Amniotic stem cell (primary cell): ENCODE measurements around the gene ACTA2.
"Not testable (repeated sequence)": the region's sequence is repeated elsewhere in the genome, so short reads cannot be mapped to it uniquely, and the experiment has no call there.

Experiments
- DNase-seq: peaks from one replicate; lab custom pipeline; 2025; lab: John Stamatoyannopoulos, UW

The ACTA2 gene

GRCh38 chr10:88949912-88950837, 2.4 kb downstream of the ACTA2 start:
- no peak for DNase-seq

DNA sequence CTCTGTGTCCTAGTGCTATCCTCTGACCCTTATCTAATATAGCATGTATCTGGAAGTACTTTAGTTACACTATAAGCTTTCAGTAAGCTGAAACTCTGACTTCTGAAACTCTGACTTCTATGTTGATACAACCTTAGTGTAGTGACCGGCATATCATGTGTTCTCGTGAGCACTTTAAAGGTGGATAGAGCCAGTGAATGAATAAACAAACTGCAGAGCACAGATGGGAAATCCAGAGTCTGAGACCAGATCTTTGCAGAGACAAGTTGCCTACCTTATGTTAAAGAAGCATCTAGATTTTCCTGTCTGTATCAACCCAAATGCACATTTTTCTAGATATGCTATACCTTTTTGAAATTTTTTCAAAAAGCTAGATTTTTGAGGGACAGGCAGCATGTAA, 3.5 kb downstream of the ACTA2 start:
- no peak for DNase-seq

GRCh38 chr10:88946965-88947590, 5.5 kb downstream of the ACTA2 start:
- no peak for DNase-seq

DNA sequence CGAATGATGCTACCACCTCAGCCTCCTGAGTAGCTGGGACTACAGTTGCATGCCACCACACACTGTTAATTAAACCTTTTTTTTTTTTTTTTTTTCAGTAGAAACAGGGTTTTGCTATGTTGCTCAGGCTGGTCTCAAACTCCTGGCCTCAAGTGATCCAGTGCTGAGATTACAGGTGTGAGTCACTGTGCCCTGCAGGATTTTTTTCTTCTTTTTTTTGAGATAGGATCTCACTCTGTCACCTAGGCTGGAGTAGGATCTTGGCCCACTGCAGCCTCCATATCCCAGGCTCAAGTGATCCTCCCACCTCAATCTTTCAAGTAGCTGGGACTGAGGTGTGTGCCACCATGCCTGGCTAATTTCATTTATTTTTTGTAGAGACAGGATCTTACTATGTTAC, 6.4 kb downstream of the ACTA2 start:
- DNase-seq: no peak

GRCh38 chr10:88944813-88945212, 7.8 kb downstream of the ACTA2 start:
- DNase-seq: no peak

DNA sequence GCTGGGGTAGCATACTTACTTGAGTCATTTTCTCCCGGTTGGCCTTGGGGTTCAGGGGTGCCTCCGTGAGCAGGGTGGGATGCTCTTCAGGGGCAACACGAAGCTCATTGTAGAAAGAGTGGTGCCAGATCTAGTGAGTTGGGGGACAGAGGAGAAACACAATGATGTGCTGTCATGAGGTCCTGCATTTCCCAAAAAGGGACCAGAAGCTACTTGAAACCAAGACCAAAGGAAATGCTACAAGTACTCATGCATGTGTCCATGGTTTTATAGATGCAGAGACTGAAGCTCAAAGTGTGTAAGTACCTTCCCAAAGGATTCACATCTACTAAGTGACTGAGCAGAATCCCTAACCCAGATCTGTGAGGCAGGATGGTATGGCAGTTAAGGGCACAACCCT, 8.8 kb downstream of the ACTA2 start:
- DNase-seq: no peak

DNA sequence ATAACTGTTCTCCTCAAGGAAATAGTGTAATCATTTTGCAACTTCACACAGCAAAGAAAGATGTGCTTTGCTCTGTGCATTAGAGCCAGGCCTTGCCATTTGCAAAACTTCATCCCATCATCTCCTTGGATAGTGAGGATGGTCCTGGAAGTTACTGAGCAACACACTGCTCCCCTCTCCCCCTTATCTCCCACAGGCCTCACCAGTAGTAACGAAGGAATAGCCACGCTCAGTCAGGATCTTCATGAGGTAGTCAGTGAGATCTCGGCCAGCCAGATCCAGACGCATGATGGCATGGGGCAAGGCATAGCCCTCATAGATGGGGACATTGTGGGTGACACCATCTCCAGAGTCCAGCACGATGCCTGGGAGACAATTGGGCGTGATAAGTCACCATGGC, 11.5 kb downstream of the ACTA2 start:
- no peak for DNase-seq

DNA sequence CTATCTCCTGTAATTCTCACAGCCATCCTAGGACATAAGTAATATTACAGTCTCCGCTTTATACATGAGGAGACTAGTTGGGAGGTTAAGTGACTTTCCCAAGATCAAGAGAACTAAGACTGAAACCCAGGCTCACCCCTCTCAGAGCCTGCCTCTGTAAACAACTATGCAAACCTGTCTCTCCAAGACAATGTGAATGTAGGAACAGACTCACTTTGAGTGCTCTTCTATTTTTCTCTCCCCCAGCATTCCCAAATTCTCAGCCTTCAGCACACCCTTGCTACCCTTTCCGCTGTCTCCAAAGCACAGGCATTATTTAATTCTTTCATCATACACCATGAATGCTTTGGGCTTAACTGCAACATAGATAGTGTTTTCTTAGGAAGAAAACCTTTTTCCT, 13.6 kb downstream of the ACTA2 start:
- no peak for DNase-seq

DNA sequence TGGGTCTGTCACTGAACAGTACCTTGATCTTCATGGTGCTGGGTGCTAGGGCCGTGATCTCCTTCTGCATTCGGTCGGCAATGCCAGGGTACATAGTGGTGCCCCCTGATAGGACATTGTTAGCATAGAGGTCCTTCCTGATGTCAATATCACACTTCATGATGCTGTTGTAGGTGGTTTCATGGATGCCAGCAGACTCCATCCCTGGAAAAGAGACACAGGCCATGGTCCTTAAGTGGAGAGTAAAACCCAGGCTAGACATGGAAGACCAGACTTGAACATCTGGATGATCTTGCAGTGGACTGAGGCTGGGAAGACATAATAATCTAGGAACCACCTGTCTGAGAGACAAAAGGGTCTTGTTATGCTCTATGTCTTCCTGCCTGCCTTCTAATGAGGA, 14.5 kb downstream of the ACTA2 start:
- DNase-seq: no peak

DNA sequence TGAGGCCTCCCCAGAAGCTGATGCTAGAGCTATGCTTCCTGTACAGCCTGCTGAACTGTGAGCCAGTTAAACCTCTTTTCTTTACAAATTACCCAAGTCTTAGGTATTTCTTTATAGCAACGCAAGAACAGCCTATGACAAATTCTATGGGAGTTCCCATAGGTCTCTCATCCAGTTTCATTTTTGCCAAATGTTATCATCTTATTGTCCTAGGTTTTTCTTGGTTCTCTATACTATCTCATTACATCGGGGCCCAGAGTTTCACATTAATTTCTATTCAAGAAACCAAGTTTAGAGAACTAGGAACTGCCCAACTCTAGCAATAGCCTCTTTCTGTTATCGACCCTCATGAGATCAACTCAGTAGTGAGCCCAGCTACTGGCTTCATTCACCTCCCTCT, 15.9 kb downstream of the ACTA2 start:
- no peak for DNase-seq

DNA sequence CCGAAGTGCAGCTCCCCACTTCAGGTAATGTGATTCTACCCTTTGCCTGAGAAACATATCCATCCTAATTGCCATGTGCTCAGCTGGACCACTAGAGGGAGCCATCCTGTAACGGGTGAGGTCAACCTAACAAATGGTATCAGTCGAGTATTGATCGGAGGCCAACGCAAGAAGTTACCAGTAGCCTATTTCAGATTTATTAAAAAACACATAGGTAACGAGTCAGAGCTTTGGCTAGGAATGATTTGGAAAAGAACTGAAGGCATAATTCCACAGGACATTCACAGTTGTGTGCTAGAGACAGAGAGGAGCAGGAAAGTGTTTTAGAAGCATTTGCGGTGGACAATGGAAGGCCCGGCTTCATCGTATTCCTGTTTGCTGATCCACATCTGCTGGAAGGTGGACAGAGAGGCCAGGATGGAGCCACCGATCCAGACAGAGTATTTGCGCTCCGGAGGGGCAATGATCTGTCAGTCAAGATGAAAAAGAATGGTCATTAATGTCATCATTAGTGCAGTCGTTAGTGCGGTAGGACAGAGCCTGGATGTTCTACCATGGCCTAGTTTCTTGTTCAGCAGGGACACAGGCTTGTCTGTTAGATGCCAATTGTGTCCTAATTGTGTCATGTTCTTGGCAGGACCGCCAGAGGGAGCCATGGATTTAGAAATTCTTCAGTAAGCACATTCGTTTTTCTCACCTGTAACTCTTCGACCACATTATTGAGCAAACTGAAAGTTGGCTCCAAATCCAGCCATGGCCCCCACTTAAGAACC, 17.5 kb downstream of the ACTA2 start:
- DNase-seq: peak; percentile 47

GRCh38 chr10:88933564-88933963, 19.0 kb downstream of the ACTA2 start:
- no peak for DNase-seq

GRCh38 chr10:88932539-88933256, 19.9 kb downstream of the ACTA2 start:
- DNase-seq: peak; percentile 93

GRCh38 chr10:88932029-88932428, 20.5 kb downstream of the ACTA2 start:
- DNase-seq: not testable (repeated sequence)

- DNase-seq: no peak
These were observed 21.0 kb downstream of the ACTA2 start for GRCh38 chr10:88931548-88931947.

DNA sequence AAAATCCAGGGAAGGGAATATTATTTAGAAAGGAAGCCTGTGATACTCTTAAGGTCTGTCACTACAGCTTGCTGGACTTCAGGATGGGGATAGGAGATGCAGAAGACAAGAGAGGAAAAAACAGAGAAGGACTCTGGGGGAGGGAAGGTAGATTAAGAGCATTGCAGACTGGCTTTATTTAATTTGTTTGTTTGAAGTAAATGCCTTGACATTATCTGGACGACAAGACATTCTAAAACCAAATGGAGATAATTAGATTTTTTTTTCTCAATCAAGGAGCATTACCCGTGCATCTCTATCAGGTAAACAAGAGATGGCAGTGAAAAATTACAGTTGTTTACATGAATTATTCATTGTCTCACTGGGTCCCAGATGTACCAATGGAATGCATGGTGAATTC, 24.3 kb downstream of the ACTA2 start:
- no peak for DNase-seq

GRCh38 chr10:88927416-88927690, 25.2 kb downstream of the ACTA2 start:
- DNase-seq: no peak

- DNase-seq: no peak
These were observed 25.8 kb downstream of the ACTA2 start for GRCh38 chr10:88926566-88927415.

- no peak for DNase-seq
These were observed 29.1 kb downstream of the ACTA2 start for GRCh38 chr10:88923520-88923919.

DNA sequence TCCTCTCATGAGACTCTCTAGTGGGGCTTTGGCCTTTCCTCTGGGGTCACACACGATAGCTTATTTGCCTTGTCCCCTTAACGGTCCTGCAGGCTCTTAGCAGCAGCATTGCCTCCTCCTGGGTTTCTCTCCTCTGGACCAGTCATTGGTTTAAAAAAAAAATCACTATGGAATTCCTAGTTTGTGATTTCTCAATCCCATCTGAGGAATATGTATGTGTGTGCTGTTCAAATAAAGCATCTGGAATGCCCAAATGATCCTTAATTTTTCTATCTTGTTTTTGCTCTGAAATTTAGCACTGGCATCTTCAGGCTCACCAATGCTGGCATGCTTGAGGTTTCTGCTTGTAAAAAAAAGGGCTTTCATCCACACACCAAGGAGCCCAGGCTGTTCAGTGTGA, 30.5 kb downstream of the ACTA2 start:
- DNase-seq: no peak

DNA sequence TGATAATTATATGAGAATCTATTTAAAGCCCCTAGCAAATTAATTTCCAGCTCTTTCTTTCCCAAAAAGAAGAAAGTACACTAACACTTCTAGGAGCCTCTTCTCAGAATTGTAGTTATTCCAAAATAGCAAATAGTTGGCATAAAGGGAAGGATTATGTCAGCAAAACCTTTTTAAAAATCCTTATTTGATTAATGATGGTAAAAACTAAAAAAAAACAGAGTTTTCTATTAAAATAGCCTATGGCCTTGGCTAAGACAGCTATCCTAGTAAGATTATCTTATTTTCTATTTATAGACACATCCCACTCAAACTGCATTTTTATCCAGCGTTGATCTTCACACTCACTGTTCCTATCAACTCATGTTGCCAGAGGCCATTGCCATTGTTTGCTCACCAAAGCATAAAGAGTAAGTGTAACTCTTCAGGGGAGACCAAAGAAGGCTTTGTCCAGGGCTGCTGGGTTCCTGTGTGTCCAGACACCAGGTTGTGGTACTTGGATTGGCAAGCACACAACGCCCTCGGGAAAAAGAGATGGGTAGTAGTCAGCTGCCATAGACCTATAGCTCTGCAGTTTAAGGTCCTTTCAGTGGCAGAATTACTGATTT, 31.5 kb downstream of the ACTA2 start:
- no peak for DNase-seq
